Left colon (tissue), 2 donors: ENCODE data around the gene KCNQ4. TPM values are rescaled to one million over a fixed set of nuclear protein-coding genes. Genes with fewer than 3 reads are reported as not detected.
A peak's percentile ranks its signal among the peaks of the same experiment; 100 is the strongest.

Experiments
- ATAC-seq: fragments of 200-7000 bp; cut with Tn5 transposase; one replicate; pipeline ENCODE4 v1.9.1; 2020; ENCODE audit warnings: mild to moderate bottlenecking, moderate library complexity
- DNase-seq, 2 donors: peaks; one replicate each; pipeline ENCODE4 v3.0.0-alpha.2; 2020
- intact Hi-C, 2 donors: fragments of 100-400 bp; cut with DNase I in 1 of 2; cut with micrococcal nuclease in 1 of 2; formaldehyde crosslinking; loops; one replicate each; pipeline versions ENCODE4 v1.11.2 to v1.14.0; 2022; cut with DNase I, micrococcal nuclease
- microRNA-seq, 2 donors: library from miRNA; unstranded; fragments of <30 nt; microRNA quantifications; one replicate each; pipeline versions ENCODE4 v1.1.0 to v1.2.0, GENCODE V29; 2020
- total RNA-seq, 2 donors: library from RNA; stranded (reverse); fragmentation: NEBNext Ultra II Directional; extraction: Animal tissue kit (Norgen Biotek cat#: 25700); gene quantifications; one replicate each; pipeline ENCODE4 v1.2.1, GENCODE V29; 2021
- donor health status: DM: no; HTN: no; CAD: no.
- donor health status: DM: yes; HTN: yes; CAD: no.

The KCNQ4 gene
- total RNA-seq, 2 donors from 2014 or later = 2.1 to 2.4 TPM

DNA sequence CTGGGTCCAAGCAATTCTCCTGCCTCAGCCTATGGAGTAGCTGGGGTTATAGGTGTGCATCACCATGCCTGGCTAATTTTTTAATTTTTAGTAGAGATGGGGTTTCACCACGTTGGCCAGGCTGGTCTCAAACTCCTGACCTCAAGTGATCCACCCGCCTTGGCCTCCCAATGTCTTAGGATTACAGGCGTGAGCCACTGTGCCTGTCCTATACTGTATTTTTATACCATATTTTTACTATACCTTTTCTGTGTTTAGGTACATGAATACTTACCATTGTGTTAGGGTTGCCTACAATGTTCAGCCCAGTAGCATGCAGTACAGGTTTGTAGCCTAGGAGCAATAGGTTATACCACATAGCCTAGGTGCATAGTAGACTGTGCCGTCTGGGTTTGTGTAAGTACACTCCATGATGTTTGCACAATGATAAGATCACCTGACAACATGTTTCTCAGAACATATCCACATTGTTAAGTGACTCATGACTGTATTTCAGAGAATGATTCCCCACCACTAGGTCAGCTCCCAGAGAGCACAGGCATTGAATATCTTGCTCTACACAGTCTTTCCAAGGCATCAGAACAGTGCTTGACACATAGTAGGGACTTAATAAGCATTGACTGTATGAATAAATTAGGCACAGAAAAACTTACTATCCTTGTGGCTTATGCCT lies 84.6 kb downstream of the KCNQ4 start:
- DNase-seq = no peak
- intact Hi-C loops = loop anchor here in 1 of 2 donors (5.0 kb wide), 1 partner anchor 79 kb away; no protein-coding TSS in a partner anchor
- peak; percentile 98 for ATAC-seq

DNA sequence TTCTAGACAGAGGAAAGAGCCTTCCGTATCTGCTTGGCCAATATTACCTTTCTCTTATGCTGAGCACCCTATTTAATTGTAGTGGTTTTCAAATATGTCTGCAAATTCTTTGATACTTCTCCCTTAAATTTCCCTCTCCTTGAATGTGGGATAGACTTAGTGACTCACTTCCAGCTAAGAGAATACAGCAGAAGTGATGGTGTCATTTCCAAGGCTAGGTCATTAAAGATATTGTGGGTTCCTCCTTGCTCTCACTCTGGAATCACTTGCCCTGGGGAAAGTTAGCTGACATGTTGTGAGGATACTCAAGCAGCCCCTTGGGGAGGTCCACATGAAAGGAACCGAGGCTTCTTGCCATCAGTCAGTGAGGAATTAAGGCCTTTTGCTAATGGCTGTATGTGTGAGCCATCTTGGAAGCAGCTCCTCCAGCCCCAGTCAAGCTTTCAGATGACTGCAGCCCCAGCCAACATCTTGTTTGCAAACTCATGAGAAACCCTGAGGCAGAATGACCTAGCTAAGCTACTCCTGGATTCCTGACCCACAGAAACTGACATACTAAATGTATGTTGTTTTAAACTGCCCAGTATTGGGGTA lies 86.6 kb downstream of the KCNQ4 start:
- ATAC-seq (no peak), DNase-seq (no peak)
- intact Hi-C loops = no loop called here

DNA sequence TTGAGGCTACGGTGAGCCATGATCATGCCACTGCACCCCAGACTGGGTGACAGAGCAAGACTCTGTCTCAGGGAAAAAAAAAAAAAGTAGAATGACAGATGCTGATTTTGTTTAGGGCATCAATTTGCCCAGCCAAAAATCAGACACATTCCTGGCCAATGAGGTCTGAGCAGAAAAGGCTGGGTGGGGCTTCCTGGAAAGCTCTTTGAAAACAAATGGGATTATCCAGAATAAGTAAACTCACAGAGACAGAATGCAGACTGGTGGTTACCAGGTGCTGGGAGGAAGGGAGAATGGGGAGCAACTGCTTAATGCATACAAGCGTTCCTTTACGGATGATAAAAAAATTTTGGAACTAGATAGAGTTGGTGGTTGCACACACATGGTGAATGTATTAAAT lies 88.7 kb downstream of the KCNQ4 start:
- DNase-seq = no peak
- no peak for ATAC-seq
- intact Hi-C loops = no loop called here

DNA sequence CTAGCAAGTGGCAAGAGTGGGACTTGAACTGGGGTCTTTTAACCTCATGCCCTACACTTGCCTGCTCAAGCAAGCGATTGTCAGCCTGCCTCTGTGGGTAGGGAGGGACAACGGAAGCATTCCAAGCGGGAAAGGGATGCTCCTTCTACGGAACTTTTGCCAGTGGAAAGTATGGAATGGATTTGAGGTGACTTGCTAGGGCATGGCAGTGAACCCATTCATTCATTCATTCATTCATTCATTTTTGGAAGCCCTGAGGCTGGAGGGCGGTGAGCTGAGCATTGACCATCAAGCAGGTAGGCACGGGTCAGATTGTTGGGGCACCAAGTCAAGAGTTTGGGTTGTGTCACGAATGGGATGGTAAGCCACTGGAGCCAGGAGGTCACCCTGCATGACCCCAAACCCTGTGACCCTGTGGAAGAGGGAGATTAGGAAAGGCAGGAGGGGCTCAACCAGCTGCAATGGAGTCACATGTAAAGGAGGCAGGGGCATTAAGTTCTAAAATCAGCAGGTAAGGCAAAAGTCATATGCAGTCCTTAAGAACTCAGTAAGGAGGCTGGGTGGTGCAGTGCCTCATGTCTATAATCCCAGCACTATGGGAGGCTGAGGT lies 90.4 kb downstream of the KCNQ4 start:
- no peak for ATAC-seq
- DNase-seq = no peak
- intact Hi-C loops = no loop called here

DNA sequence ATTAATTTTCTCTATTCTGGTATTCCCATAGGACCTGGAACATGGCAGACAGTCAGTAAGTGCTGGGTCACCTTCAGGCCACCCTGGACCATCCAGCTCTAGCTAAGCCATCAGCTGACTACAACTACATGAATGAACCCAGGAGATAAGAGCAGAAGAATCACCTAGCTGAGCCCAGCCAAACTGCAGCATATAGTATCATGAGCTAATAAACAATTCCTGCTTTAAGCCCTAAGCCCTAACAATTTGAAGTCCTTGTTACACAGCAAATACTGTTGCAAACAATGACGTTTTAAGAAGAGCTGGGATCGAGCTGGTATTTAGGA lies 92.8 kb downstream of the KCNQ4 start:
- intact Hi-C loops = no loop called here
- DNase-seq (no peak), ATAC-seq (no peak)

DNA sequence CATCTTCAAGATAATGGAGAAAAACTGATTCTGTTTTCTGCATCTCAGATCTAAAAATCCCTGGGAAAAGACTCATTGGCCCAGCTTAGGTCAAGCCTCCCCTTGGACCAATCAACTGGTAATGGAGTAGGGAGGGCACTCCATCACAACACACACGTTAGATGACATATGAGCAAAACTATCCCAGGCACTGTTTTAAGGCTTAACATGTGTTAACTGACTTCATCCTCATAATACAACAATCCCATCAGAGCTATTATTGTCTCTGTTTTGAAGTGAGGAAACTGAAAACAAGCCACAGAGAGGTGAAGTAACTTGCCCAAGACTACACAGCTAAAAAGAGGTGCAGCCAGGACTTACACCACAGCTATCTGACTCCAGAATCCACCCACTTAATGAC lies 93.3 kb downstream of the KCNQ4 start:
- ATAC-seq (no peak), DNase-seq (no peak)
- intact Hi-C loops = no loop called here

DNA sequence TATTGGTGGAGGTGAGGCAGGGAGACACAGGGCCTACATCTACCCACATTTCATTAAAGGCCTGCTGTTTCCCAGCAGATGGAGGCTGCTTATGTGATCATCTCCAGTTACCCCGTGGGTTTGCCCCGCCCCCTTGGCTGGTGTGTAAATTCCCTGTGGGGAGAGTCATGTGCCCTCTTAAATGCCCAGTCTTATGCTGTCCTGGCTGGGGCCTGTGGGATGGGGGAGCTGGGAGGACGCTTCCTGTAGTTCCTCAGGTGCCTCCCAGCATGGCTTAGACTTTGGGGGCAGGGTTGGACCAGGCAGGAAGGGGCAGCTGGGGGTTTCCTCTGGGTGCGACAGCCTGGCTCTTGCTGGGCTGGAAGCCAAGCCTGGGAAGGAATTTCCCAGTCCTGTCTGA lies 94.1 kb downstream of the KCNQ4 start:
- intact Hi-C loops = no loop called here
- peak; percentile 26 for ATAC-seq
- peak; percentile 24 to 51 for DNase-seq

DNA sequence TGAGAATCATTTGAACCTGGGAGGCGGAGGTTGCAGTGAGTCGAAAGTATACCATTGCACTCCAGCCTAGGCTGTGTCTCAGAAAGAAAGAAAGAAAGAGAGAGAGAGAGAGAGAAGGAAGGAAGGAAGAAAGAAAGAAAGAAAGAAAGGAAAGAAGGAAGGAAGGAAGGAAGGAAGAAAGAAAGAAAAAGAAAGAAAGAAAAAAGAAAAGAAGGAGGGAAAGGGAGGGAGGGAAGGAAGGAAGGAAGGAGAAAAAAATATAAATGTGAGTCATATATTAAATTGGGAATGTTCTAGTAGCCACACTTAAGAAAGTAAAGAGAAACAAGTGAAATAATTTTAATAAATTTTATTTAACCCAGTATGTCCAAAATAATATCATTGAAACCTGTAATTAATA lies 95.3 kb downstream of the KCNQ4 start:
- no peak for DNase-seq
- ATAC-seq = no peak
- intact Hi-C loops = no loop called here

DNA sequence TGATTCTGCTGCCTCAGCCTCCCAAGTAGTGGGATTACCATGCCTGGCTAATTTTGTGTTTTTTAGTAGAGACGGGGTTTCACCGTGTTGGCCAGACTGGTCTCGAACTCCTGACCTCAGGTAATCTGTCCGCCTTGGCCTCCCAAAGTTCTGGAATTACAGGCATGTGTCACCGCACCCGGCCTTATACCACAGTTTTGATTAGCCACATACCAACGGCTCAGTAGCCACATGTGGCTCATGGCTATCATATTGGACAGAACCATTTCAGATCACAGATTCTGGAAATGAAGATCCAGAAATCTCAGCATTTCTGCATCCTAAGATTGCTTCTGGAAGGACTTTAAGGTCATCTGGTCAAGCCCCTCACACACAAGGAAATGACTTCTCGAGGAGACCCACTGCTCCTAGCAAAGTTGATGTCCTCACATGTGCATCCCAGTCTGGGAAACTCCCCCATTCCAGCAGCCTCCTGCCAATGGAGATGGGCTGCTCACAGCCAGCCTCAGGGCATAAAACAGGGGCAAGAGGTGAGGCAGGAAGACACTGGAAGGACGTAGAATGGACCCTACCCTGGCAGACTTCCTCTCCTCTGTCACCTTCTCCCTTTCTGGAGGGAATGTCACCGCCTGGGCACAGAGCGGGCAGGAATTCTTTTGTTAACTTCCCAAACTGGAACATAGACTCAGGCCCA lies 96.0 kb downstream of the KCNQ4 start:
- ATAC-seq (no peak), DNase-seq (no peak)
- intact Hi-C loops = no loop called here

DNA sequence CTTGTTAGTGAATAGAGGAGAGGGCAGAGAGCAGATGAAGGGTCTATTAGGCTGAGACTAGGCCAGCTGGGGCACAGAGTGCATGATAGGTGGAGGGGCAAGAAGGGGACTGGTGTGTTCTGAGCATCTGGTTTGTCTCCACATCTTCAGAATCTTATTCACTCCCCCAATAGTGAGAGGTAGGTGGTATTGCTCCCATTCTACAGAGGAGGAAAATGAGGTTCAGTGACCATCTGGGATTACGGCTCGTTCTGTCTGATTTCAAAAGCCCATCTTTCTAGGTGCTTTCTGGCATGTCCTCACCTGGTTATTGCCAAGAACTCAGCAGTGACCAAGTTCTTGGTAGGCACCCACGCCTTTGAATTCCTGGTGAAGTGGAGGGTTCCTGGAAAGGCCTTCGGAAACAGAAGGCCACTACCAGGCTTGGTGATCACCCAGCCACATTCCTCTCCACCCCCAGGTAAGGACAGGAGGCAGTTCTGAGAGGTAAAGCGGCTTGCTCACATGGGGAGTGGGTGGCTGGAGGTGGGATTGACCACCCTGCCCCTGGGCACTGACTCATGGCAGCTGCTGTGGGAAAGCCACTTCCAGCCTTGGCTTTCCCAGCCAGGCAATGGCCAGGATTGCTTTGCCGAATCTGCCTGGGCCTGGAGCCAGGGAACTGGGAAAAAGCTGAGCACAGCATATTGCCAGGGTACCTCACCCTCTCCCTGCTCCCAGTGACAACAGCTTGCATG lies 97.4 kb downstream of the KCNQ4 start:
- intact Hi-C loops = no loop called here
- DNase-seq = no peak
- no peak for ATAC-seq

DNA sequence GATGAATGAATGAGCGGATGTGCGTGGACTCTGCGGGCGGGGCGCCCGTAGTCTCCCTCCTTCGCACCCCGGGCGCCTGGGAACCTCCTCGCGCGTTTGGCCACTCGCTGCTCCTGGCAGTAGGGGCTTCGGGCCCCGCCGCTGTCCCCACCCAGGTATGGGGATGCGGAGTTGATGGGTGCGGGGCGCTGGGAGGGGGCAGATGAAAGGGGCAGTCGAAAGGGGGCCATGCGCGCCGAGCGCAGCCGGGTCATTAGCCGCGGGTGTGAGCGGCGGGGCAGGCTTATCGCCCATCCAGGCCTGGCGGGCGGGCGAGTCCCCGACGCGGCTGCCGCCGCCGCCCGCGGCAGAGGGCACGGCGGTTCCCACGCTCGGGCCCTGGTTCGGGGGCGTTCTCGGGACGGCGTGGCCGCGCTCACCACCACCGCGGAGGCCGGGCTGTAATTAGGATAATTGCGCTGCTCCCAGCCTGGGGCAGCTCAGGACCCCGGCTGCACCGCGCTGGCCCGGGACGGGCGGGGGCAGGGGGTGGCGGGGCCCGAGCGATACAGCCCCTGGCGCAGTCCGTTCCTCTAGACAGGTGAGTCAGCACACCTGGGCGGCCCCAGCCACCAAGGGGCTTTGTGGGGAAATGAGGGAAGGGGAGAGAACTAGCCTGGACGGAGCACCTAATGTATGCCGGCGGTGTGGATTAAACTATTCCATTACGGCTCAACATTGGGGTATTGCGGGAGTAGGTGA lies 100.6 kb downstream of the KCNQ4 start:
- intact Hi-C loops = no loop called here
- ATAC-seq (peak; percentile 30), DNase-seq (no peak)

DNA sequence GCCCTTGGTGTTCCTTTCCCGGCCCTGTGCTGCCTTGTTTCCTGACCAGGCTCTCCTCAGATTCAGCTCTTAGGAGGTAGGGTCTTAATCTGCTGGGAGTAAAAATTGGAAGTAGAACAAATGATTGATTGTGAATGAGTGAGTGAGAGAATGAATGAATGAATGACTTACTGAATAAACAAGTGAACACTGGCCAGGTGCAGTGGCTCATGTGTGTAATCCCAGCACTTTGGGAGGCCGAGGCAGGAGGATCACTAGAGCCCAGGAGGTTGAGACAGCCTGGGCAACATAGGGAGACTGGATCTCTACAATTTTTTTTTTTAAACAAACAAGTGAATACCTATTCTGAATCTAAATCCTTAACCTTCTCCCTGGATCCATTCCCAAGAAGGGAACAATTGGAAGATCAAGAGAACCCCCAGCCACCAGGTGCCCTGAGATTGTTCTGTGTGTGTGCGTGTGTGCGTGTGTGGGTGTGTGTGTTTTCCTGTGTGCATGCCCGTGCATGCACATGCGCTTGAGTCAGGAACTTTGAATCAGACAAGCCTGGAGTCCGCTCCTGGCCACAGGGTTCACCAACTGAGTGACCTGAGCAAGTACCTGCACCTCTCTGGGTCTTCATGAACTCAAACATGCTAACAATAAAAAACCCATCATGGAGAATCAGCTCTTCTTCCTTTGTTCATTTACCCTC lies 102.9 kb downstream of the KCNQ4 start:
- no peak for DNase-seq
- intact Hi-C loops = no loop called here
- no peak for ATAC-seq

DNA sequence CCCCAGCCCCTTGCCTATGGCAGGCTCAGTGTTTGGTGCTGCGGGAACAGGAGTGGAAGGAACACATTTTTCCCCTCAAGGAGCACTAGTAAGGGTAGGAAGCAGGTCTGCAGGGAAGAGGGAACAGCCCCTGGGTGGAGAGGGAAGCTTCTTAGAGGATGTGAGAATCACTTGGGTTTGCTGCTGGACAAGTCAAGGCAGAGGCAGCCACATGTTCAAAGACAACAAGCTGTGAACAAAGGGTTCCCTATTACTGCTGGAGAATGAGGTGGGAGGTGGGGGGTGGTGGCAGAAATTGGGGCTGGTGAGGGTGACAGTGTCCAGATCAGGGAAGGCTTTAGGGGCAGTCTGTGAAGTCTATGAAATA lies 103.4 kb downstream of the KCNQ4 start:
- no peak for ATAC-seq
- DNase-seq = no peak
- intact Hi-C loops = no loop called here

DNA sequence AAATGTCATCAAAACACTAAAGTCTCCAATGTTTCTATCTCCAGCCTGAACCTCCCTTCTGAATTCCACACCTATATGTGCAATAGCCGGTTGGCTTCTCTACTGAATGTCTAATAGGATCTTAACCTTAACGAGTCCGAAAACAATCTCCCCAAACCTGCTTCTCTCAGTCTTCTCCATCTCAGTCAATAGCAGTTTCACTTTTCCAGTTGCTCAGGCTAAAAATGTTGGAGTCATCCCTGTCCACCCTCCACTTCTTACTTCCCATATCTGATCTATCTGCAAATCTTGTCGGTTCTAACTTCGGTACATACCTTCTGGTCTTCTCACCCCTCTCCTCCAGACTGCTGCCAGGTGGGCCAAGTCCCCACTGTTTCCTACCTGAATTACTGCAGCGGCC lies 104.1 kb downstream of the KCNQ4 start:
- ATAC-seq (no peak), DNase-seq (no peak)
- intact Hi-C loops = no loop called here

Small RNA genes lying within 50 kb of the gene (microRNA-seq; reads per million reads assigned to microRNA genes)
- gene MIR30C1 (52.8 to 57.1 reads per million in 2 donors), gene MIR30E (3,965 to 5,732 reads per million in 2 donors)

Other genes with a start within 250 kb of the KCNQ4 start
- gene RIMS3, start 118.1 kb upstream of the KCNQ4 start, total RNA-seq = 10 to 100 TPM in 1 of 2 donors, 1 to 10 TPM in 1; 6.4 to 15.6 TPM
- gene NFYC, start 92.1 kb upstream of the KCNQ4 start, total RNA-seq = 10 to 100 TPM; 62.5 TPM
- gene CITED4, start 78.6 kb downstream of the KCNQ4 start, total RNA-seq = 1 to 10 TPM; 4.1 to 5.8 TPM
- gene CTPS1, start 195.9 kb downstream of the KCNQ4 start, total RNA-seq = 10 to 100 TPM; 11.1 to 14.0 TPM
- gene SLFNL1, start 237.9 kb downstream of the KCNQ4 start, total RNA-seq = under 1 TPM; 0.25 to 0.61 TPM